Choroid plexus epithelial cell (primary cell): ENCODE measurements around the gene SH2D1A.
"Not testable (repeated sequence)": the region's sequence is repeated elsewhere in the genome, so short reads cannot be mapped to it uniquely, and the experiment has no call there.

Source experiments
- DNase-seq: peaks from one replicate; pipeline ENCODE4 v3.0.0-alpha.2; 2010; ENCODE audit warnings: low read depth
- H3K4me3 ChIP-seq: 2 replicates; pipeline ENCODE4 v1.5.1; 2011; ENCODE audit warnings: low read depth, mild to moderate bottlenecking, control low read depth, low read length, moderate library complexity
- CTCF ChIP-seq: conservative IDR thresholded peaks from 2 replicates; pipeline ENCODE4 v1.5.1; 2011; ENCODE audit warnings: low read depth, mild to moderate bottlenecking, control low read depth, inconsistent platforms, low read length, moderate library complexity

The SH2D1A gene

DNA sequence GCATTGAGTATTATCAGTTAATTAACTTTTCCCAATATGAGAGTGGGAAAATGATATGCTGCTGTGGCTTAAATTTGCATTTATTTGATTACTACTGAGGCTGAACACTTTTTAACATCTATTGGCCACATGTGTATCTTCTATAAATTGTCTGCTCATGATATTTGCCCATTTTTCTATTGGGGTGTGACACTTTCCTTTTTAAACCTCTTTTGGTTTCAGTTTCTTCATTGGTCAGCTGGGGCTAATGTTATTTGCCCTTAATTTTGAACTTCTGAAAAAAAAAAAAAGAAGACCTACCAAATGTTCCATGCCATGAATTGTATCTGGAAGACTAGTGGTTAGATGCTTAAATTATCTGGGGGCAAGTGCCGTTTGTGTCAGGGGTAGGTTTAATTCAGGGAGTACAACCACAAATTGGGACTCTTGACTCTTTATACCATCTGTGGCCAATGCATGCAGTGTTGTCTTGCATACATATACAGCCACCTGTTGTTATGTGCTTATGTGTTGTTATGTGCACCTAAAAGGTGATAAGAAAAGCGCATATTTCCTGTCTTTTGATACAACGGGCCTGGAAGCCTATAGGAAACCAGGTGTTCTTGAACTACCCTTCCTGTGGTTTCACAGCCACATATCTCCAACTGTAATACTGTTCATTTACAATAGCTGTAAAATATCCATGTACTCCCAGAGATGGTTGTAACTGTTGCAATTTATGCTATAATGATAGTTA lies 49.0 kb downstream of the SH2D1A start:
- no peak for DNase-seq
- no peak for TF ChIP-seq CTCF
- H3K4me3 ChIP-seq: no peak overlapping the region

GRCh38 chrX:124401696-124402095 lies 55.3 kb downstream of the SH2D1A start:
- no peak overlapping the region for H3K4me3 ChIP-seq
- no peak for TF ChIP-seq CTCF
- no peak for DNase-seq

GRCh38 chrX:124405868-124406267 lies 59.5 kb downstream of the SH2D1A start:
- H3K4me3 ChIP-seq: no peak overlapping the region
- TF ChIP-seq CTCF: no peak
- no peak for DNase-seq

GRCh38 chrX:124406294-124407014 lies 60.1 kb downstream of the SH2D1A start:
- peak; percentile 67 for DNase-seq
- no peak overlapping the region for H3K4me3 ChIP-seq
- TF ChIP-seq CTCF: peak; percentile 52

- no peak for DNase-seq
- no peak for TF ChIP-seq CTCF
- no peak overlapping the region for H3K4me3 ChIP-seq
Measured at GRCh38 chrX:124407226-124407625, 60.9 kb downstream of the SH2D1A start.

- not testable (repeated sequence) for DNase-seq, H3K4me3 ChIP-seq
Measured at GRCh38 chrX:124408380-124408779, 62.0 kb downstream of the SH2D1A start.

DNA sequence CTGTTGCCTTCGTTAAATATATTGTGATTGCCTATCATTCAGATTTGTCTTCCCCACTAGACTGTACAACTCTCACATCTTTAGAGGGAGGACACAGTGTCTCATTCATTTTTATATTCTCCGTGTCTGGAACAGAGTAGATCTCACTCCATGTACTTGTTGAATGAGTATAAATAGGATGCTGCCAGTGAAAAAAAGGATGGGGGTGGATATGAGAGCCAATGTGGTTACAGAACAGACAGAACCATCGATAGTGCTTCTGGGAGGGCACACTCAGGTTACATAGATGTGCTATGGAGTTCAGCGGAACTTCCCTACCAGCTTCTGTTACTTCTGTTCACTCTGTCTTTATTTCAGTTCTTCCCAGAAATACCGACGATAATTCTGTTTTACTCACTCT lies 66.9 kb downstream of the SH2D1A start:
- DNase-seq: no peak
- H3K4me3 ChIP-seq: no peak overlapping the region
- no peak for TF ChIP-seq CTCF
